ENCODE results near the gene CD81. TPM values are rescaled to one million over a fixed set of nuclear protein-coding genes. Genes with fewer than 3 reads are reported as not detected.

Gene CD81
- total and polyA plus RNA-seq, 4 donors = 412 to 708 (median 642) TPM

GRCh38 chr11:2440646-2441045 is 63.5 kb downstream of the CD81 start:
- peaks cover 0 to 15% (median 14%) of the 10 kb centered on the region in 3 donors for H3K27me3 ChIP-seq (ENCODE audit: control insufficient read depth in 3 of 3, insufficient read depth in 3 of 3, low read length in 2 of 3)
- peaks cover 0 to 4% (median 0%) of the 10 kb centered on the region in 5 donors for H3K4me1 ChIP-seq (ENCODE audit: control insufficient read depth in 5 of 5, insufficient read depth in 5 of 5, low read length in 5 of 5)
- no peak for DNase-seq
- 75 to 76% methylated on average over 8 of the region's 8 CpGs for WGBS, 2 donors
- no peak overlapping the region for H3K4me3 ChIP-seq
- H3K36me3 ChIP-seq (ENCODE audit: control insufficient read depth in 4 of 4, insufficient read depth in 4 of 4, low read length in 4 of 4) = no peaks in the 10 kb centered on the region
- no peak for TF ChIP-seq CTCF (IDR thresholded peaks at IDR 0.05; ENCODE audit: control extremely low read depth, extremely low read depth)
- no peak overlapping the region for H3K27ac ChIP-seq (ENCODE audit: low read depth in 1 of 2, low read length in 1 of 2)
- no peak for ATAC-seq (ENCODE audit: insufficient read depth, low FRiP score)
- no peak overlapping the region for H3K9ac ChIP-seq (ENCODE audit: insufficient read depth in 1 of 2, low read length in 2 of 2)
- H3K9me3 ChIP-seq (ENCODE audit: control insufficient read depth in 4 of 4, insufficient read depth in 3 of 4, low read length in 3 of 4) = peaks cover 0 to 3% (median 0%) of the 10 kb centered on the region in 4 donors

GRCh38 chr11:2441171-2441570 is 64.1 kb downstream of the CD81 start:
- H3K4me3 ChIP-seq = no peak overlapping the region
- 82 to 96% methylated on average over 4 of the region's 4 CpGs for WGBS, 2 donors
- H3K36me3 ChIP-seq (ENCODE audit: control insufficient read depth in 4 of 4, insufficient read depth in 4 of 4, low read length in 4 of 4) = no peaks in the 10 kb centered on the region
- H3K9me3 ChIP-seq (ENCODE audit: control insufficient read depth in 4 of 4, insufficient read depth in 3 of 4, low read length in 3 of 4) = peaks cover 0 to 3% (median 0%) of the 10 kb centered on the region in 4 donors
- DNase-seq (no peak), ATAC-seq (ENCODE audit: insufficient read depth, low FRiP score) (no peak)
- no peak overlapping the region for H3K9ac ChIP-seq (ENCODE audit: insufficient read depth in 1 of 2, low read length in 2 of 2)
- H3K27ac ChIP-seq (ENCODE audit: low read depth in 1 of 2, low read length in 1 of 2) = no peak overlapping the region
- H3K4me1 ChIP-seq (ENCODE audit: control insufficient read depth in 5 of 5, insufficient read depth in 5 of 5, low read length in 5 of 5) = peaks cover 0 to 8% (median 3%) of the 10 kb centered on the region in 5 donors
- H3K27me3 ChIP-seq (ENCODE audit: control insufficient read depth in 3 of 3, insufficient read depth in 3 of 3, low read length in 2 of 3) = peaks cover 0 to 18% (median 14%) of the 10 kb centered on the region in 3 donors
- no peak for TF ChIP-seq CTCF (IDR thresholded peaks at IDR 0.05; ENCODE audit: control extremely low read depth, extremely low read depth)

GRCh38 chr11:2442589-2442988 is 65.5 kb downstream of the CD81 start:
- peak in 1 of 3 donors; percentile 31 for DNase-seq
- Histone ChIP-seq H3K36me3 (ENCODE audit: control insufficient read depth in 4 of 4, insufficient read depth in 4 of 4, low read length in 4 of 4) (no peaks in the 10 kb centered on the region), H3K9ac (ENCODE audit: insufficient read depth in 1 of 2, low read length in 2 of 2) (no peak overlapping the region), H3K27ac (ENCODE audit: low read depth in 1 of 2, low read length in 1 of 2) (no peak overlapping the region), H3K4me1 (ENCODE audit: control insufficient read depth in 5 of 5, insufficient read depth in 5 of 5, low read length in 5 of 5) (peaks cover 0 to 21% (median 3%) of the 10 kb centered on the region in 5 donors), H3K9me3 (ENCODE audit: control insufficient read depth in 4 of 4, insufficient read depth in 3 of 4, low read length in 3 of 4) (peaks cover 0 to 3% (median 0%) of the 10 kb centered on the region in 4 donors), H3K4me3 (no peak overlapping the region), H3K27me3 (ENCODE audit: control insufficient read depth in 3 of 3, insufficient read depth in 3 of 3, low read length in 2 of 3) (peaks cover 0 to 19% (median 14%) of the 10 kb centered on the region in 3 donors)
- no peak for TF ChIP-seq CTCF (IDR thresholded peaks at IDR 0.05; ENCODE audit: control extremely low read depth, extremely low read depth)
- no peak for ATAC-seq (ENCODE audit: insufficient read depth, low FRiP score)
- 86 to 89% methylated on average over 2 of the region's 2 CpGs for WGBS, 2 donors

GRCh38 chr11:2443406-2443805 is 66.3 kb downstream of the CD81 start:
- H3K4me1 ChIP-seq (ENCODE audit: control insufficient read depth in 5 of 5, insufficient read depth in 5 of 5, low read length in 5 of 5) = peaks cover 0 to 29% (median 3%) of the 10 kb centered on the region in 5 donors
- H3K27ac ChIP-seq (ENCODE audit: low read depth in 1 of 2, low read length in 1 of 2) = no peak overlapping the region
- 52 to 77% methylated on average over 11 of the region's 11 CpGs for WGBS, 2 donors
- H3K4me3 ChIP-seq = no peak overlapping the region
- H3K36me3 ChIP-seq (ENCODE audit: control insufficient read depth in 4 of 4, insufficient read depth in 4 of 4, low read length in 4 of 4) = no peaks in the 10 kb centered on the region
- DNase-seq = no peak
- no peak for ATAC-seq (ENCODE audit: insufficient read depth, low FRiP score)
- no peak for TF ChIP-seq CTCF (IDR thresholded peaks at IDR 0.05; ENCODE audit: control extremely low read depth, extremely low read depth)
- H3K27me3 ChIP-seq (ENCODE audit: control insufficient read depth in 3 of 3, insufficient read depth in 3 of 3, low read length in 2 of 3) = peaks cover 0 to 19% (median 14%) of the 10 kb centered on the region in 3 donors
- H3K9ac ChIP-seq (ENCODE audit: insufficient read depth in 1 of 2, low read length in 2 of 2) = no peak overlapping the region
- peaks cover 0 to 3% (median 0%) of the 10 kb centered on the region in 4 donors for H3K9me3 ChIP-seq (ENCODE audit: control insufficient read depth in 4 of 4, insufficient read depth in 3 of 4, low read length in 3 of 4)

All from lung (tissue), 12 donors.